ENCODE results near the gene GALNT2. TPM values are rescaled to one million over a fixed set of nuclear protein-coding genes. Genes with fewer than 3 reads are reported as not detected.

Gene GALNT2
- total RNA-seq, 1 donor from 2014 or later = 58.0 TPM

- TF ChIP-seq CTCF (conservative IDR thresholded peaks at IDR 0.05) = no peak
- no peak overlapping the region for H3K4me3 Mint-ChIP-seq
- H3K27ac Mint-ChIP-seq (ENCODE audit: unreplicated experiment) = no peak overlapping the region
- no peak for DNase-seq (ENCODE audit: low read depth, low spot score)
- H3K27me3 Mint-ChIP-seq (ENCODE audit: low read depth) = no peaks in the 10 kb centered on the region
- peaks cover 44% of the 10 kb centered on the region for H3K4me1 Mint-ChIP-seq
- H3K9me3 Mint-ChIP-seq = no peaks in the 10 kb centered on the region
- no peaks in the 10 kb centered on the region for H3K36me3 Mint-ChIP-seq (ENCODE audit: low read depth)
Observed at GRCh38 chr1:230131457-230131856, 64.4 kb downstream of the GALNT2 start.

- Mint-ChIP-seq H3K36me3 (ENCODE audit: low read depth) (no peaks in the 10 kb centered on the region), H3K27ac (ENCODE audit: unreplicated experiment) (no peak overlapping the region), H3K9me3 (no peaks in the 10 kb centered on the region), H3K4me1 (peaks cover 46% of the 10 kb centered on the region), H3K4me3 (no peak overlapping the region), H3K27me3 (ENCODE audit: low read depth) (no peaks in the 10 kb centered on the region)
- DNase-seq (ENCODE audit: low read depth, low spot score) = no peak
- TF ChIP-seq CTCF (conservative IDR thresholded peaks at IDR 0.05) = no peak
Observed at GRCh38 chr1:230132758-230133157, 65.7 kb downstream of the GALNT2 start.

GRCh38 chr1:230135726-230136125, 68.7 kb downstream of the GALNT2 start:
- H3K27ac Mint-ChIP-seq (ENCODE audit: unreplicated experiment) = no peak overlapping the region
- no peak overlapping the region for H3K4me3 Mint-ChIP-seq
- H3K36me3 Mint-ChIP-seq (ENCODE audit: low read depth) = no peaks in the 10 kb centered on the region
- TF ChIP-seq CTCF (conservative IDR thresholded peaks at IDR 0.05) = no peak
- peaks cover 51% of the 10 kb centered on the region for H3K4me1 Mint-ChIP-seq
- DNase-seq (ENCODE audit: low read depth, low spot score) = no peak
- no peaks in the 10 kb centered on the region for H3K9me3 Mint-ChIP-seq
- H3K27me3 Mint-ChIP-seq (ENCODE audit: low read depth) = no peaks in the 10 kb centered on the region

- Mint-ChIP-seq H3K27ac (ENCODE audit: unreplicated experiment) (peak overlapping the region; percentile 29), H3K4me3 (peak overlapping the region; percentile 2), H3K9me3 (no peaks in the 10 kb centered on the region), H3K27me3 (ENCODE audit: low read depth) (no peaks in the 10 kb centered on the region), H3K4me1 (peaks cover 55% of the 10 kb centered on the region), H3K36me3 (ENCODE audit: low read depth) (no peaks in the 10 kb centered on the region)
- no peak for DNase-seq (ENCODE audit: low read depth, low spot score)
- TF ChIP-seq CTCF (conservative IDR thresholded peaks at IDR 0.05) = no peak
Observed at GRCh38 chr1:230136453-230137336, 69.7 kb downstream of the GALNT2 start.

GRCh38 chr1:230137337-230137815, 70.3 kb downstream of the GALNT2 start:
- H3K9me3 Mint-ChIP-seq = no peaks in the 10 kb centered on the region
- no peak for DNase-seq (ENCODE audit: low read depth, low spot score)
- peaks cover 51% of the 10 kb centered on the region for H3K4me1 Mint-ChIP-seq
- H3K36me3 Mint-ChIP-seq (ENCODE audit: low read depth) = no peaks in the 10 kb centered on the region
- no peaks in the 10 kb centered on the region for H3K27me3 Mint-ChIP-seq (ENCODE audit: low read depth)
- no peak overlapping the region for H3K4me3 Mint-ChIP-seq
- TF ChIP-seq CTCF (conservative IDR thresholded peaks at IDR 0.05) = no peak
- no peak overlapping the region for H3K27ac Mint-ChIP-seq (ENCODE audit: unreplicated experiment)

Data from neural crest cell (in vitro differentiated cells).